ENCODE data around the gene MAGOH. TPM values are rescaled to one million over a fixed set of nuclear protein-coding genes. Genes with fewer than 3 reads are reported as not detected.

The MAGOH gene
- total and polyA plus RNA-seq, 4 donors = 16.4 to 32.5 (median 26.5) TPM

- Histone ChIP-seq H3K9me3 (ENCODE audit: control insufficient read depth in 4 of 4, low read length in 3 of 4) (no peaks in the 10 kb centered on the region), H3K4me3 (ENCODE audit: low read depth in 1 of 3, low read length in 3 of 3) (no peak overlapping the region), H3K9ac (ENCODE audit: low read depth in 1 of 2, low read length in 2 of 2) (no peak overlapping the region), H3K36me3 (ENCODE audit: control insufficient read depth in 4 of 4, insufficient read depth in 3 of 4, low read depth in 1 of 4, low read length in 3 of 4) (no peaks in the 10 kb centered on the region), H3K27ac (ENCODE audit: low read depth in 1 of 2, low read length in 2 of 2) (no peak overlapping the region), H3K4me1 (ENCODE audit: control insufficient read depth in 4 of 4, insufficient read depth in 4 of 4, low read length in 3 of 4) (no peaks in the 10 kb centered on the region), H3K27me3 (ENCODE audit: control insufficient read depth in 4 of 4, insufficient read depth in 4 of 4, low read length in 3 of 4) (no peaks in the 10 kb centered on the region)
- DNase-seq (ENCODE audit: low spot score) = no peak
- TF ChIP-seq SP1 (IDR thresholded peaks at IDR 0.05) (no peak), RAD21 (IDR thresholded peaks at IDR 0.05) (peak in 1 of 2 donors; percentile 41), GABPA (IDR thresholded peaks at IDR 0.05 in 1 of 2, conservative IDR thresholded peaks at IDR 0.05 in 1 of 2) (no peak), RXRA (IDR thresholded peaks at IDR 0.05) (no peak), YY1 (IDR thresholded peaks at IDR 0.05) (no peak), ZBTB33 (IDR thresholded peaks at IDR 0.05) (no peak), JUND (IDR thresholded peaks at IDR 0.05) (no peak), CTCF (IDR thresholded peaks at IDR 0.05; ENCODE audit: low read depth, low read length, missing input control) (peak; percentile 8), FOXA1 (IDR thresholded peaks at IDR 0.05) (no peak), EGR1 (IDR thresholded peaks at IDR 0.05; ENCODE audit: low read depth in 2 of 2) (no peak), MAX (IDR thresholded peaks at IDR 0.05) (no peak)
- TF ChIP-seq, protein P1, sequence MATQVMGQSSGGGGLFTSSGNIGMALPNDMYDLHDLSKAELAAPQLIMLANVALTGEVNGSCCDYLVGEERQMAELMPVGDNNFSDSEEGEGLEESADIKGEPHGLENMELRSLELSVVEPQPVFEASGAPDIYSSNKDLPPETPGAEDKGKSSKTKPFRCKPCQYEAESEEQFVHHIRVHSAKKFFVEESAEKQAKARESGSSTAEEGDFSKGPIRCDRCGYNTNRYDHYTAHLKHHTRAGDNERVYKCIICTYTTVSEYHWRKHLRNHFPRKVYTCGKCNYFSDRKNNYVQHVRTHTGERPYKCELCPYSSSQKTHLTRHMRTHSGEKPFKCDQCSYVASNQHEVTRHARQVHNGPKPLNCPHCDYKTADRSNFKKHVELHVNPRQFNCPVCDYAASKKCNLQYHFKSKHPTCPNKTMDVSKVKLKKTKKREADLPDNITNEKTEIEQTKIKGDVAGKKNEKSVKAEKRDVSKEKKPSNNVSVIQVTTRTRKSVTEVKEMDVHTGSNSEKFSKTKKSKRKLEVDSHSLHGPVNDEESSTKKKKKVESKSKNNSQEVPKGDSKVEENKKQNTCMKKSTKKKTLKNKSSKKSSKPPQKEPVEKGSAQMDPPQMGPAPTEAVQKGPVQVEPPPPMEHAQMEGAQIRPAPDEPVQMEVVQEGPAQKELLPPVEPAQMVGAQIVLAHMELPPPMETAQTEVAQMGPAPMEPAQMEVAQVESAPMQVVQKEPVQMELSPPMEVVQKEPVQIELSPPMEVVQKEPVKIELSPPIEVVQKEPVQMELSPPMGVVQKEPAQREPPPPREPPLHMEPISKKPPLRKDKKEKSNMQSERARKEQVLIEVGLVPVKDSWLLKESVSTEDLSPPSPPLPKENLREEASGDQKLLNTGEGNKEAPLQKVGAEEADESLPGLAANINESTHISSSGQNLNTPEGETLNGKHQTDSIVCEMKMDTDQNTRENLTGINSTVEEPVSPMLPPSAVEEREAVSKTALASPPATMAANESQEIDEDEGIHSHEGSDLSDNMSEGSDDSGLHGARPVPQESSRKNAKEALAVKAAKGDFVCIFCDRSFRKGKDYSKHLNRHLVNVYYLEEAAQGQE (IDR thresholded peaks at IDR 0.05) = no peak
Measured at GRCh38 chr1:53266038-53266437, 27.7 kb upstream of the MAGOH start.

DNA sequence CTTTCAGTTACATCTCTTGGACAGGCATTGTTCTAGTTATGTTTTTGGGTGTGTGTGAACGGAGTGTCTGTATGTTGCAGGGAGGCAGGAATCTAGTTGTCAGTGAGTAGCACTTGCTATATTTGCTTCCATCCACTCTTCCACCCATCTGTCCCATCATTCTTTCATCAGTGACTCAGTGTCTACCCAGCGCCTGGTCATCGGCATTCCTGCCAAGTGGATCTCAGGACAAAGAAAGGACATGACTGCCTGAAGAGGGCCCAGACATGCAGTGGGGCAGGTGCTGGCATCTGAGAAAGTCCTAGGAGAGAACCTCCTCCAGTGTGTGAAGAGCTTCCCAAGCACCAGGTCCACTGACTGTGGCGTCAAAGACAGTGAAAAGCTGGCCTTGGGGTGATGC lies 27.3 kb upstream of the MAGOH start:
- Histone ChIP-seq H3K9me3 (ENCODE audit: control insufficient read depth in 4 of 4, low read length in 3 of 4) (no peaks in the 10 kb centered on the region), H3K4me3 (ENCODE audit: low read depth in 1 of 3, low read length in 3 of 3) (no peak overlapping the region), H3K9ac (ENCODE audit: low read depth in 1 of 2, low read length in 2 of 2) (no peak overlapping the region), H3K36me3 (ENCODE audit: control insufficient read depth in 4 of 4, insufficient read depth in 3 of 4, low read depth in 1 of 4, low read length in 3 of 4) (no peaks in the 10 kb centered on the region), H3K27me3 (ENCODE audit: control insufficient read depth in 4 of 4, insufficient read depth in 4 of 4, low read length in 3 of 4) (no peaks in the 10 kb centered on the region), H3K4me1 (ENCODE audit: control insufficient read depth in 4 of 4, insufficient read depth in 4 of 4, low read length in 3 of 4) (no peaks in the 10 kb centered on the region), H3K27ac (ENCODE audit: low read depth in 1 of 2, low read length in 2 of 2) (no peak overlapping the region)
- WGBS = 98% methylated on average over 4 of the region's 4 CpGs
- TF ChIP-seq ATF3 (IDR thresholded peaks at IDR 0.05) (no peak), HNF4A (conservative IDR thresholded peaks at IDR 0.05) (no peak), ZBTB33 (IDR thresholded peaks at IDR 0.05) (no peak), NR2F2 (IDR thresholded peaks at IDR 0.05) (no peak), SP1 (IDR thresholded peaks at IDR 0.05) (no peak), TAF1 (conservative IDR thresholded peaks at IDR 0.05) (no peak), YY1 (IDR thresholded peaks at IDR 0.05) (no peak), FOXA1 (IDR thresholded peaks at IDR 0.05) (no peak)
- TF ChIP-seq, protein P1 (IDR thresholded peaks at IDR 0.05) = no peak
- no peak for DNase-seq (ENCODE audit: low spot score)
